OCI-LY1 (cell line): Measurements from ENCODE around the gene PSPN.

Experiments used
- H2AFZ ChIP-seq: fragments of 200-600 bp; sonication (generic), shearing (Covaris generic); 2 replicates; pipeline ENCODE4 v1.6.0; 2014; ENCODE audit warnings: antibody characterized with exemption, mild to moderate bottlenecking, low read length
- H3F3A ChIP-seq: fragments of 200-600 bp; sonication (generic), shearing (Covaris generic); 2 replicates; pipeline ENCODE4 v1.6.0; 2014; ENCODE audit warnings: mild to moderate bottlenecking, antibody characterized with exemption, low read length, moderate library complexity; ENCODE audit not compliant: insufficient read depth
- H3K27ac ChIP-seq: fragments of 200-600 bp; sonication (generic); 2 replicates; pipeline ENCODE4 v1.5.1; 2014; ENCODE audit warnings: low read length, mixed run types, mild to moderate bottlenecking, low read depth; ENCODE audit not compliant: poor library complexity, severe bottlenecking
- H3K27me3 ChIP-seq: fragments of 200-600 bp; sonication (generic); 2 replicates; pipeline ENCODE4 v1.6.0; 2014; ENCODE audit warnings: antibody characterized with exemption, mild to moderate bottlenecking, low read length, moderate library complexity; ENCODE audit not compliant: insufficient read depth
- H3K36me3 ChIP-seq: fragments of 200-600 bp; sonication (generic); 2 replicates; pipeline ENCODE4 v1.6.1; 2014; ENCODE audit warnings: mild to moderate bottlenecking, antibody characterized with exemption, low read length, moderate library complexity, mixed read lengths; ENCODE audit not compliant: insufficient read depth
- H3K4me1 ChIP-seq: fragments of 200-600 bp; sonication (generic); 2 replicates; pipeline ENCODE4 v1.5.1; 2014; ENCODE audit warnings: mild to moderate bottlenecking, low read length, moderate library complexity; ENCODE audit not compliant: insufficient read depth, severe bottlenecking
- H3K4me2 ChIP-seq: fragments of 200-600 bp; sonication (generic), shearing (Covaris generic); 2 replicates; pipeline ENCODE4 v1.6.1; 2014; ENCODE audit warnings: low read length
- H3K4me3 ChIP-seq: fragments of 200-600 bp; sonication (generic); 2 replicates; pipeline ENCODE4 v1.5.1; 2014; ENCODE audit warnings: low read length, low read depth, mild to moderate bottlenecking, mixed read lengths; ENCODE audit not compliant: poor library complexity, severe bottlenecking
- H3K79me2 ChIP-seq: fragments of 200-600 bp; shearing (Covaris generic); 2 replicates; pipeline ENCODE4 v1.6.1; 2016; ENCODE audit warnings: mixed run types, low read length, mixed read lengths; ENCODE audit not compliant: insufficient read depth
- H3K9ac ChIP-seq: fragments of 200-600 bp; sonication (generic), shearing (Covaris generic); 2 replicates; pipeline ENCODE4 v1.6.1; 2014; ENCODE audit warnings: mild to moderate bottlenecking, low read length, mixed read lengths
- H3K9me2 ChIP-seq: fragments of 200-600 bp; sonication (generic), shearing (Covaris generic); 2 replicates; pipeline ENCODE4 v1.6.1; 2014; ENCODE audit warnings: low read depth, mild to moderate bottlenecking, low read length, mixed read lengths
- H3K9me3 ChIP-seq: fragments of 200-600 bp; shearing (Covaris generic); 2 replicates; pipeline ENCODE4 v1.6.1; 2014; ENCODE audit warnings: low read length, mixed read lengths
- H4K20me1 ChIP-seq: fragments of 200-600 bp; sonication (generic), shearing (Covaris generic); 2 replicates; pipeline ENCODE4 v1.6.0; 2016; ENCODE audit warnings: mild to moderate bottlenecking, low read length; ENCODE audit not compliant: insufficient read depth
- EZH2 ChIP-seq: fragments of 200-600 bp; sonication (generic), shearing (Covaris generic); IDR thresholded peaks from 2 replicates; pipeline ENCODE4 v1.8.0; 2017; ENCODE audit warnings: borderline replicate concordance, mixed run types, mild to moderate bottlenecking, antibody characterized with exemption, low read length, moderate library complexity, mixed read lengths
- TF ChIP-seq, protein P1 (sequence below): fragments of 200-600 bp; sonication (generic), shearing (Covaris generic); IDR thresholded peaks from 2 replicates; pipeline ENCODE4 v1.5.1; 2017; ENCODE audit warnings: mild to moderate bottlenecking, antibody characterized with exemption, low read length, moderate library complexity, mixed read lengths

PSPN gene

DNA sequence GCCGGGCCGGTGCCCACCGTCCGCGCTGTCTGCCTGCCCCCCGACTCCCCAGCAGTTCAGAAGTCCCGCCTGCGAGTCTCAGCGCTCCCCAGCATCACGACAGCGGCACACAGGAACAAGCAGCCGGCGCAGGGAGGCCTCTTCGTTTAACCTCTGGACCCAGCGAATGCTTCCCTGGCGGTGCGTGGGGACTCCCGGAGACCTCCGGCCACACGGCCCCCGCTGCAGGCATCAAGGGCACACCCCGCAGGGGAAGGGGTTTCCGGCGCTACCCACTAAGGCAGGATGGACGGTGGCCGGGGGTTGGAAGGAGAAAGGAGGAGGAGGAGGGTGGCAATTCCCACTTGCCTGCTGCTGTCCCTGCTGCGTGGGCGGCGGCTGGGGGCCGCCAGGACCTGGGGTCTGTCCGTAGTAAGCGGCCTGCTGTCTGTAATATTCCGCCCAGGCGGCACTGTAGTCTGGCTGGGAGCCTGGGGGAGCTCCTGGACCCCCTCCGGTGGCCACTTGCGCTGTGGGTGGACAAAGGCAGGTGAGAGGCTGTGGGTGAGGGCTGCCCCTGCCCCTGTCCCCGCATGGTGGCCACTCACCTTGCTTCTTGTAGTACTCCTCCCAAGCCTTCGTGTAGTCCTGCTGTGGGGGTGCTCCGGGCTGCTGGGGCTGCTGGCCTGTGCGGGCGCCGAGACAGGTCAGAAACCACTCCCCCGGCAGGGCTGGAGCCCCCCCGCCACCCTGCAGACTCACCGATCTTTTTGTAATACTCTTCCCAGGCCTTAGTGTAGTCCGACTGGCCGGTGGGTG, 39.3 kb upstream of the PSPN start:
- TF ChIP-seq, protein P1, sequence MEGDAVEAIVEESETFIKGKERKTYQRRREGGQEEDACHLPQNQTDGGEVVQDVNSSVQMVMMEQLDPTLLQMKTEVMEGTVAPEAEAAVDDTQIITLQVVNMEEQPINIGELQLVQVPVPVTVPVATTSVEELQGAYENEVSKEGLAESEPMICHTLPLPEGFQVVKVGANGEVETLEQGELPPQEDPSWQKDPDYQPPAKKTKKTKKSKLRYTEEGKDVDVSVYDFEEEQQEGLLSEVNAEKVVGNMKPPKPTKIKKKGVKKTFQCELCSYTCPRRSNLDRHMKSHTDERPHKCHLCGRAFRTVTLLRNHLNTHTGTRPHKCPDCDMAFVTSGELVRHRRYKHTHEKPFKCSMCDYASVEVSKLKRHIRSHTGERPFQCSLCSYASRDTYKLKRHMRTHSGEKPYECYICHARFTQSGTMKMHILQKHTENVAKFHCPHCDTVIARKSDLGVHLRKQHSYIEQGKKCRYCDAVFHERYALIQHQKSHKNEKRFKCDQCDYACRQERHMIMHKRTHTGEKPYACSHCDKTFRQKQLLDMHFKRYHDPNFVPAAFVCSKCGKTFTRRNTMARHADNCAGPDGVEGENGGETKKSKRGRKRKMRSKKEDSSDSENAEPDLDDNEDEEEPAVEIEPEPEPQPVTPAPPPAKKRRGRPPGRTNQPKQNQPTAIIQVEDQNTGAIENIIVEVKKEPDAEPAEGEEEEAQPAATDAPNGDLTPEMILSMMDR = no peak
- TF ChIP-seq EZH2 = no peak
- H3K27me3 ChIP-seq = no peaks in the 10 kb centered on the region
- H3K27ac ChIP-seq = no peak overlapping the region
- no peak overlapping the region for H3K4me3 ChIP-seq
- H3K36me3 ChIP-seq = peaks cover 66% of the 10 kb centered on the region
- H3K4me2 ChIP-seq = no peak overlapping the region
- no peaks in the 10 kb centered on the region for H3K4me1 ChIP-seq
- no peak overlapping the region for H3K9ac ChIP-seq
- H3K9me2 ChIP-seq = no peaks in the 10 kb centered on the region
- H2AFZ ChIP-seq = no peak overlapping the region
- H4K20me1 ChIP-seq = no peaks in the 10 kb centered on the region
- H3F3A ChIP-seq = no peaks in the 10 kb centered on the region
- peaks cover 4% of the 10 kb centered on the region; the same call in 1 of the 2 replicates for H3K79me2 ChIP-seq
- H3K9me3 ChIP-seq = no peaks in the 10 kb centered on the region

DNA sequence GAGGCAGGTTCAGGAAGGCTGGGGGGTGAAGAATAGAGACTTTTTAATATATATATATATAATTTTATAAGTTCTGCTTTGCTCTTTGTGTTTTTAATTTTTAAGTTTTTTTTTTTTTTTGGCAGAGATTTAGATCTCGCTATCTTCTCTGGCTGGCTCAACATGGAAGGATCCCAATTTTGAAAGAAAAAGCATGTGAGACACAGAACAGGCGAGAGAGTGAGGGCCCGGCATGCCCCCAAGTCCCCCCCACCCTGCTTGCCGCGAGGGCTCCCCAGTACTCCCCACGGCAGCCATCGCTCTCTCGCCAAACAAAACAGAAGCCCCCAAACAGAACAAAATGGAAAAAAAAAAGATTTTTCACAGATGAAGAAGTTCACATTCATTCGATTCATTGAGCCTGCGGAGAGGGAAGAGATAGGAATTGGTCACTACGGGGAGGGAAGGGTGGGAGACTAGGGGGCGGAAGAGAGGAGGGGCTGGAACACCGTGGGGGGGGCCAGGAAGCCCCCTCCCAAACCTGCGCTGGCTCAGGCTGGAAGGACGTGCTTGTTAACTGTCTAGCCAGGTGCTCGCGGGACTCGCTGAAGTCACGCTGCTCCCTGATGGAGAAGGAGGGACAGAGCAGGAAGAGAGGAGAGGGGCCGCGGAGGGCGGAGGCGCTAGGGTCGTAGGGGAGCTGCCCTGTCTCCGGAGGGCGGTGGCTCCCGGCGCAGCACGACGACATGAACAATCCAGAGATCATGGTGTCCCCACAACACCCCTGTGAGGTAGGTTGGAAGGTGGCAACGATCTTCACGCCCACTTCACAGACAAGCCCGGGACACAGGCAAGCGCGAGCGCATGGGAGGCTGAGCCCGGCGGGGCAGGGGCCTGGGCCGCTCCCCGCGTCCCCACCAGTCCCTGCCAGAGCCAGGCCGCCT, 38.2 kb upstream of the PSPN start:
- Histone ChIP-seq H3K27me3 (no peaks in the 10 kb centered on the region), H3K36me3 (peaks cover 56% of the 10 kb centered on the region), H3F3A (no peaks in the 10 kb centered on the region), H4K20me1 (no peaks in the 10 kb centered on the region), H3K27ac (no peak overlapping the region), H3K4me2 (no peak overlapping the region), H3K4me1 (no peaks in the 10 kb centered on the region), H3K9ac (no peak overlapping the region), H3K4me3 (no peak overlapping the region), H3K79me2 (no peaks in the 10 kb centered on the region), H3K9me2 (no peaks in the 10 kb centered on the region), H3K9me3 (no peaks in the 10 kb centered on the region), H2AFZ (no peak overlapping the region)
- TF ChIP-seq EZH2 = no peak
- TF ChIP-seq, protein P1 = no peak

DNA sequence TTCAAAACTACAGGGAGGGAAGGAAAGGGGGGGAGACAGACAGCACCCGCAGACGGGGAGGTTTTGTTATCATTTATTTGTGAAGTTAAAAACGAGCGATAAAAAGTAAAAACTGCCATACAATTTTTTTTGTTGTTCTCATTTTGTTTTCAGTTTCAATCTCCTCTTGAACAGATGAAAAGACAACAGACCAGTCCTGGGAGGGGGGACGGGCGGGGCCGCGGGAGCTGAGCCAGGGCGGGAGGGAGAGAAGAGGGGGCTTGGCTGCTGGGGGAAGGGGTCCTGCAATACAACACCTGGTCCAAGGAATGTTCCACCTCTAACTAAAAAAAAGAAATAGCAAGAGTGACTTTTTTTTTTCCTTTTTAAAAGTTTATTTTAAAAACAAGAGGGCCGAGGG, 37.6 kb upstream of the PSPN start:
- Histone ChIP-seq H3K79me2 (no peaks in the 10 kb centered on the region), H3K4me3 (no peak overlapping the region), H3K27me3 (no peaks in the 10 kb centered on the region), H3K9me3 (no peaks in the 10 kb centered on the region), H3K4me1 (no peaks in the 10 kb centered on the region), H4K20me1 (no peaks in the 10 kb centered on the region), H2AFZ (no peak overlapping the region), H3K9ac (no peak overlapping the region), H3K27ac (no peak overlapping the region), H3F3A (no peaks in the 10 kb centered on the region), H3K4me2 (no peak overlapping the region), H3K36me3 (peaks cover 49% of the 10 kb centered on the region), H3K9me2 (no peaks in the 10 kb centered on the region)
- TF ChIP-seq, protein P1 = no peak
- no peak for TF ChIP-seq EZH2
